Ovary (tissue), 9 donors: Measurements from ENCODE around the gene CCDC106. TPM values are rescaled to one million over a fixed set of nuclear protein-coding genes. Genes with fewer than 3 reads are reported as not detected.

ENCODE experiments used
- DNase-seq, 5 donors: peaks; one replicate each; pipeline ENCODE4 v3.0.0-alpha.2; 2019 to 2020
- H3K27ac ChIP-seq, 2 donors: fragments of 200-600 bp; one replicate each; pipeline versions ENCODE4 v1.5.1 to v1.8.0; 2019 to 2022
- H3K27me3 ChIP-seq: fragments of 200-600 bp; one replicate; pipeline ENCODE4 v1.8.0; 2022
- H3K36me3 ChIP-seq: fragments of 200-600 bp; sonication (generic); one replicate; pipeline ENCODE4 v1.5.1; 2019
- H3K4me1 ChIP-seq: one replicate; pipeline ENCODE4 v1.8.1; 2013; ENCODE audit warnings: mild to moderate bottlenecking, moderate library complexity; ENCODE audit not compliant: insufficient read depth
- H3K4me3 ChIP-seq: fragments of 200-600 bp; sonication (generic); one replicate; pipeline ENCODE4 v1.5.1; 2017
- H3K9me3 ChIP-seq, 2 donors: fragments of 200-600 bp in 1 of 2; sonication (generic) in 1 of 2; one replicate each; pipeline versions ENCODE4 v1.5.1 to v1.8.1; 2013 to 2019; ENCODE audit warnings: mild to moderate bottlenecking in 1 of 2, moderate library complexity in 1 of 2
- CTCF ChIP-seq, 3 donors: fragments of 450-650 bp in 2 of 3; fragments of 200-600 bp in 1 of 3; IDR thresholded peaks; one replicate each; pipeline versions ENCODE4 v1.5.1 to v1.8.0; 2016 to 2022; ENCODE audit warnings: antibody characterized with exemption in 3 of 3, mild to moderate bottlenecking in 1 of 3
- EP300 ChIP-seq: sonication (generic); formaldehyde crosslinking; IDR thresholded peaks from one replicate; pipeline ENCODE4 v1.6.1; 2017; ENCODE audit warnings: antibody characterized with exemption
- POLR2A ChIP-seq: fragments of 450-650 bp; IDR thresholded peaks from one replicate; pipeline ENCODE4 v1.6.1; 2017; ENCODE audit warnings: antibody characterized with exemption, mild to moderate bottlenecking, moderate library complexity
- WGBS, 3 donors: extraction: QIAGEN DNeasy Blood & Tissue Kit in 1 of 3; methylation state at CpG; one replicate each; pipeline versions ENCODE4 v1.1.5 to v1.1.7; 2013 to 2017; 5-methylcytosine and 5-hydroxymethylcytosine counted together
- intact Hi-C, 4 donors: fragments of 100-400 bp; cut with DNase I; formaldehyde crosslinking; loops; one replicate each; pipeline versions ENCODE4 v1.11.0 to v1.15.1; 2022 to 2023
- polyA plus RNA-seq, 2 donors: library from polyadenylated mRNA; stranded (reverse); fragments of 200-250 nt in 1 of 2; fragments of 350-450 nt in 1 of 2; fragmentation: Illumina TruSeq in 1 of 2; extraction: RNeasy Lipid Tissue Mini Kit (QIAGEN cat#74804) in 1 of 2; gene quantifications; one replicate each; pipeline ENCODE4 v1.2.3, GENCODE V29; 2013 to 2014
- total RNA-seq, 7 donors: library from RNA; depleted of rRNA in 2 of 7; stranded (reverse); fragments of >200 nt in 2 of 7; fragmentation: NEBNext Ultra II Directional in 3 of 7; extraction: Animal tissue kit (Norgen Biotek cat#: 25700) in 3 of 7; gene quantifications; one replicate each; pipeline versions ENCODE4 v1.1.0 to v1.2.4, GENCODE V29; 2016 to 2023
- donor health status: DM: no; HTN: no; CAD: no; lungs with moderate emphysema.
- donor health status: DM: no; HTN: no; CAD: no.
- donor health status: Bipolar disorder and iron deficiency.
- donor health status: DM: yes; HTN: yes; CAD: no.
- donor health status: DM: no; HTN: no; CAD: no.
- donor health status: DM: yes; HTN: yes; CAD: no.

CCDC106 gene
- total and polyA plus RNA-seq, 9 donors, result 3.1 to 20.2 (median 14.5) TPM

GRCh38 chr19:55686311-55687050 is 38.5 kb downstream of the CCDC106 start:
- TF ChIP-seq EP300 (no peak), CTCF (IDR thresholded peaks at IDR 0.05) (no peak), POLR2A (no peak)
- no peak overlapping the region for H3K27ac ChIP-seq
- intact Hi-C loops, result no loop called here
- H3K4me3 ChIP-seq, result no peak overlapping the region
- no peaks in the 10 kb centered on the region for H3K27me3 ChIP-seq
- DNase-seq, result peak in 1 of 5 donors; percentile 8
- H3K9me3 ChIP-seq, result no peaks in the 10 kb centered on the region
- WGBS, 3 donors, result 71 to 79% (median 78%) methylated on average over 29 of the region's 29 CpGs
- H3K36me3 ChIP-seq, result no peaks in the 10 kb centered on the region
- H3K4me1 ChIP-seq, result peaks cover 3% of the 10 kb centered on the region

GRCh38 chr19:55687281-55688201 is 39.5 kb downstream of the CCDC106 start:
- H3K27me3 ChIP-seq, result no peaks in the 10 kb centered on the region
- H3K9me3 ChIP-seq, result no peaks in the 10 kb centered on the region
- DNase-seq, result peak in 2 of 5 donors; percentile 26 to 42
- WGBS, 3 donors, result 86 to 88% (median 87%) methylated on average over 22 of the region's 22 CpGs
- no peaks in the 10 kb centered on the region for H3K4me1 ChIP-seq
- intact Hi-C loops, result no loop called here
- H3K36me3 ChIP-seq, result no peaks in the 10 kb centered on the region
- no peak for TF ChIP-seq EP300
- no peak for TF ChIP-seq POLR2A
- TF ChIP-seq CTCF (IDR thresholded peaks at IDR 0.05), result no peak
- no peak overlapping the region for H3K27ac ChIP-seq
- no peak overlapping the region for H3K4me3 ChIP-seq

GRCh38 chr19:55688422-55689218 is 40.6 kb downstream of the CCDC106 start:
- Histone ChIP-seq H3K27me3 (no peaks in the 10 kb centered on the region), H3K4me3 (no peak overlapping the region), H3K4me1 (no peaks in the 10 kb centered on the region), H3K9me3 (no peaks in the 10 kb centered on the region), H3K36me3 (no peaks in the 10 kb centered on the region), H3K27ac (no peak overlapping the region)
- TF ChIP-seq CTCF (IDR thresholded peaks at IDR 0.05), result no peak
- TF ChIP-seq EP300, result no peak
- no peak for TF ChIP-seq POLR2A
- intact Hi-C loops, result no loop called here
- DNase-seq, result peak in 4 of 5 donors; percentile 46 to 76 (median 59)
- 27 to 48% (median 40%) methylated on average over 24 to 27 of the region's 27 CpGs for WGBS, 3 donors
